Vagina (tissue), 2 donors: Measurements from ENCODE around the gene DDI2.

Experiments used
- CTCF ChIP-seq, 3 experiments: fragments of 450-650 bp in 2 of 3; fragments of 200-600 bp in 1 of 3; sonication (generic) in 1 of 3; IDR thresholded peaks; one replicate each; pipeline ENCODE4 v1.5.1; 2017 to 2019; ENCODE audit warnings: antibody characterized with exemption in 3 of 3, mild to moderate bottlenecking in 2 of 3, moderate library complexity in 2 of 3
- POLR2A ChIP-seq, 2 donors: fragments of 450-650 bp; IDR thresholded peaks; one replicate each; pipeline ENCODE4 v1.6.1; 2017; ENCODE audit warnings: antibody characterized with exemption in 2 of 2, mild to moderate bottlenecking in 2 of 2, moderate library complexity in 2 of 2

DNA sequence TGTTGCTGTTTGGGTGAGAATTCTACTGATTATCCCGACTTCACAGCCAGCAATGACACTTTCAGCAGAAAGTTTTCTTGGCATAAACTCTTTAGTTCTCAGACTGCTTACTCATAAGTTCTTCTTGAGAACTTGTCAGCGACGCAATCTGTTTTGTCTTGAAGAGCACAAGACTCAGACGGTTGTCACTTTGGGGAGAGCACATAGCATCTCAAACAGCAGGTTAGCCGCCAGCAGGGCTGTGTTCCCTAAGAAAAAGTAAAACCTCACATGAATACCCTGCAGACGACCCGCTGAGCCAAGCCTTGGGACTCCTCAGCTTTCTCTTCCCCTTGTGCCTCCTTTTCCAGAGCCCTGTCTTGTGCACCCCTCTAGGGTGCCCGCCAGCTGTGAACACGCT, 43.8 kb upstream of the DDI2 start:
- TF ChIP-seq POLR2A (IDR thresholded peaks at IDR 0.05) (no peak), CTCF (IDR thresholded peaks at IDR 0.05) (no peak)
